Neural cell (in vitro differentiated cells): ENCODE data around the gene HS3ST3B1.

ENCODE experiments used
- CTCF ChIP-seq: fragments of 450-650 bp; IDR thresholded peaks from 2 replicates; pipeline ENCODE4 v1.5.1; 2014; ENCODE audit warnings: antibody characterized with exemption, mild to moderate bottlenecking, moderate library complexity; ENCODE audit not compliant: poor library complexity, severe bottlenecking
- EP300 ChIP-seq: fragments of 450-650 bp; conservative IDR thresholded peaks from 2 replicates; pipeline ENCODE4 v1.6.1; 2014; ENCODE audit warnings: antibody characterized with exemption, mild to moderate bottlenecking, moderate library complexity; ENCODE audit not compliant: poor library complexity, severe bottlenecking
- SMC3 ChIP-seq: fragments of 450-650 bp; conservative IDR thresholded peaks from 2 replicates; pipeline ENCODE4 v1.6.1; 2014; ENCODE audit warnings: antibody characterized with exemption, mild to moderate bottlenecking, moderate library complexity; ENCODE audit not compliant: poor library complexity

GRCh38 chr17:14282726-14283125, 18.2 kb upstream of the HS3ST3B1 start:
- no peak for TF ChIP-seq CTCF
- TF ChIP-seq EP300, result no peak
- no peak for TF ChIP-seq SMC3
